Stimulated activated CD4-positive, alpha-beta T cell treated with anti-CD3 and anti-CD28 coated beads, Interleukin-1b, Interleukin-23, amount 100 ng/mL, for 48 hours (primary cell): ENCODE measurements around the gene EFCC1.

Source experiments
- DNase-seq: peaks from one replicate; pipeline ENCODE4 v3.0.0-alpha.2; 2020

The EFCC1 gene

DNA sequence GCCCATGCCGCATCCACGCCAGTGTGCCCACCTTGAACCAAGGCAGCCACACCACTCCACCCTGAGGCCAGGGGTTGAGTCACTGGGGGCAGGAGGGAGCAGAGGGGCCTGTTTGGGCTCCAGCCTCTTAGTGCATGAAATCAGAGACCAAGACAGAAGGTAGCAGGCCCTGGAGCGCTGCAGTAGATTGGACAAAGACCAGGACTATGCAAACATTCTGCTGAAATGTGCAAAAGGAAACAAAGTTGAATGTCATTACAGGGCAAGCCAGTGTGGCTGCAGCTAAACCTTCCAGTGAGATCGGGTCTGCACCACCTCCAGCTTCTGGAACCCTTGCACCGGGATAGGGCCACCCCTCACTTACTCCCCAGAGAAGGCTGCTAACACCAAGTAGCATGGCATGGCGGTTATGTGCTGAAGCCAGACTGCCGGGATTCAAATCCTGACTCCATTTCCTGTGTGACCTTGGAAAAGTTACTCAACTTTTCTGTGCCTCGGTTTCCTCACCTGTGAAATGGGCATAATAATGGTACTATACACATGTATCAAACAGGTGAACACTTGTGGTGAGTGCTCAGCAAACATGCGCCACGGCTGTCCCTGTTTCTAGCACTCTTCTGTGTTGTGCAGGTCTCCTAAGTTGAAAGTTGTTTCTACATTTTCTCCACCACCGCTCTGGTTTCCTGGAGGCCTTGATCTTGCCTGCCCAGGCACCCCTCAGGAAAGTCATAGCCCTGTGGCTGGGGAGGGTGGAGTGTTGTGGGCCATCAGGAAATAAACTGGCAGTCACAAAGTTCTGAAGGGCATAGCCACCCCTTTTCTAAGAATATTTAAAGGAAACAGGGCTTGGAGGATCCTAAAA is 34.5 kb downstream of the EFCC1 start:
- no peak for DNase-seq

DNA sequence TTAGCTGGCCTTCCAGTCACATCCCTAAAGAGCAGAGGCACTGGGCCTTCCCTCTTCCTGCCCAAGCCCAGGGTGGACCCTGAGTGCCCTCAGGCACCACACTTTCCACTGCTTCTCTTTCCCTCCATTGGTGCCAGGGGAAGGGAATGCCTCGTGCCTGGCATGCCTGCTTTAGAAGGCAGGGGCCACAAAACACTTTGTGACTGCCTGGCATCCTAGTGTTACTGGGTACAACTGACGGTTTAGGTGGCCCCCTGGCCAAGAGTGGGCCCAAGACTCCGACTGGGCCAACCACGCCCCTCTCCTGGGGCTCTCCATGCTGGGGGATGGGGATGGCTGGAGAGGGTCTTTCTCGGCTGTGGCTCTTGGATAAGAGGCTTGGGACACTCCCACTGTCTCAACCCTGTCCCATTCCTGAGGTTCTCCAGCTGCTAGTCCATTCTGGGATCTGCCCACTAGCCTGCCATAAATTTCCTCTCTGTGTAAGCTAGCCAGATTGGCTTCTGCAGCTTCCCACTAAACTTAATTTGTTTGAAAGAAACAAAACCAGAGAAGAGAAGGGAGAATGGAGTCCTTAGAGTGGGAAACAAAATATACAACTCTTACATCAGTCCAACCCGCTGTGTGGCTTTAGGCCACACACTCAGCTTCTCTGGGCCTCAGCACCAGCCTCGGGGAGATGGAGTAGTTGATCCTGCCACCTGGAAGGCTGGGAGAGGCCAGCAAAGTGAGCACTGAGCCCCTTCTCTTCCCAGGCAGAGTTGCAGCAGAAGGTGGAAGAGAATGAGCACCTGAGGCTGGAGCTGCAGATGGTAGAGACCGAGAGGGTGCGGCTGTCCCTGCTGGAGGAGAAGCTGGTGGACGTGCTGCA is 35.4 kb downstream of the EFCC1 start:
- no peak for DNase-seq

DNA sequence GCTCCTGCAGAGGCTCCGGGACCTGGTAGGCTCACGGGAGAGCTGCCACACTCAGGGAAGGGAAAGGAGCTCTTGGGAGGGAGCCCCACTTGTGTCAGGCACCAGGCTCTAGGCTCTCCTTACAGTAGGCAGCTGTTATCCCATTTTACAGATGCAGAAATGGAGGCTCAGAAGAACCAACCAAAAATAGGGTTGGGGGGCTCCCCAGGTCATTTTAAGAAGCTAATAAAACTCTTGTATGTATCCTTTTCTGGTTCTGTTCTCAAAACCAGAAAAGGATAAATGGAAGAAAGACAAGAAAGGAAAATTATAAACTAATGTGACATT is 36.0 kb downstream of the EFCC1 start:
- DNase-seq = no peak

DNA sequence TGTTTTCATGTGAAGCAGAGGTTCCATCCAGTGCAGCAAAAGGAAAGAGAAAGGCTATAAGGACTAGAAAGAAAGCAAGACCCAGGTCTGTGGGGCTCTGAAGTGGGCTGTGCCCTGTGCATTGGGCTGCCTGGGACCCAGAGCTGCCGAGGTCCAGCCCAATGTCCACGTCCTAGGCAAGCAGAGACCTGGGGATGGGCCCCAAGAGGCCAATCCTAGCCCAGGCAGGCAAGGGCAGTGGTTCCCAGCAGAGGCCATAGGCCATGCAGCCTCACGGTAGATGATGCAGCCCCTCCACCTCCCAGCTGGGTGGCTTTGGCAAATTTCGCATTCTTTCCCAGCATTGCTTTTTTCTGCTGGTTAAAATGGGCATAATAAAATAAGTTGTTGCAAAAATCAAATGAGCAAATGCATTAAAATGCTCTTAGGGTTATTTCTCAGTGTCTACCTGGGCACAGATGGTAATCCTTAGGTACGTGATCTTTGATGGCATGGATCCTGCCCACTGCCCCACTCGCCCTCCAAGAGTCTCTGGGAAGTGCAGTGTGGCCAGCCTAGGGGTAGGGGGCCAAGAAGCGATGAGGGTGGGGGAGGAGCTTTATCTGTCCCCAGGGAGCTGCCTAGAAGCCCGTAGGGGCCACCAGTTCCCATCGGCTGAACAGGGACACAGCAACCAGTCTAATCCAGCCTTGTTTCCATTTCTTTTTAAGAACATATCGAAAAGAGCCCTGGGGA is 37.2 kb downstream of the EFCC1 start:
- no peak for DNase-seq

DNA sequence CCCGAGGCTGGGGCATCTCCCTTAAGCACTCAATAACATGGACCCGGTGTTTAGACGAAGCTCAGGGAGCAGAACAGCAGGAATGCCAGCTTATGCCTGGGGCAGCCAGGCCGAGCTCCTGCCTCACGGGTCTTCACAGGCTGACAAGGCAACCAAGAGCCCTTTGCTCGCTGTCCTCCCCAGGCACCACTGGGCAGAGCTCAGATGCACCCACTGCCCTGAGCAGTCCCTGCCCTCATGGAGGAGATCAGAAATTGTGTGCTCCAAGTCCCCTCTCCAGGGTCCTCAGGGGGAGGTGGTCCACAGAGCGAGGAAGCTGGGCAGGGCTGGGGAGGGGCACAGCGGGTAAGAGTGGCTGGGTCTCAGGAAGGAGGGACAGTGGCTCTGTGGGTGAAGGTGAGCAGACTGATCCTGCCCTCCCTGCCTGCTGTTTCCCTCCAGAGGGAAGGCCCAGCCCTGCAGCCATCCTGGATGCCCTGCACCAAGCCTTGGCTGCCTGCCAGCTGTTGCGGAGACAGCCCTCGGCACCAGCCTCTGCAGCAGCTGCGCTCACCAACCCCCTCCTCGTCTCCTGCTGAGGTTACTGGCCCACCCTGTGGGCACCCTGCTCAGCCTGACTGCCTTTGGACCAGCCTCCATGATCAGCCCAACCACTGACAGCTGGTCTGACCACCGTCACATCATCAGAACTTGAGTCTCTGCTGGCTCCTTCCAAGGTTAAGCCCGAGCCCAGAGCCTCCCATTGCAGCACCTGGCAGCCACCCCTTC is 38.4 kb downstream of the EFCC1 start:
- no peak for DNase-seq

DNA sequence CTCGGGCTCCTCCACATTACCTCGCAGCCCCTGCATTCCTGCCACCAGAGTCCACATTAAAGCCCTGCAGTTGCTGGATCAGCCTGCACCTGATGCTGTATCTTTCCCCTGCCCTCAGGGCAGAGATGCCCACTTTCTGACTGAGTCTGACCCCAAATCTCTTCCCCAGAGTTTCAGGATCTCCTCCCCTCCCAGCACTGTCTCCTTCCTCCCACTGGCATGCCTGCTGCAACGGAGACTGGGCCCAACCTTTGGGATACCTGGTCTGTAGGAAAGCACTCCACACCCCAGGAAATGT is 38.9 kb downstream of the EFCC1 start:
- no peak for DNase-seq

DNA sequence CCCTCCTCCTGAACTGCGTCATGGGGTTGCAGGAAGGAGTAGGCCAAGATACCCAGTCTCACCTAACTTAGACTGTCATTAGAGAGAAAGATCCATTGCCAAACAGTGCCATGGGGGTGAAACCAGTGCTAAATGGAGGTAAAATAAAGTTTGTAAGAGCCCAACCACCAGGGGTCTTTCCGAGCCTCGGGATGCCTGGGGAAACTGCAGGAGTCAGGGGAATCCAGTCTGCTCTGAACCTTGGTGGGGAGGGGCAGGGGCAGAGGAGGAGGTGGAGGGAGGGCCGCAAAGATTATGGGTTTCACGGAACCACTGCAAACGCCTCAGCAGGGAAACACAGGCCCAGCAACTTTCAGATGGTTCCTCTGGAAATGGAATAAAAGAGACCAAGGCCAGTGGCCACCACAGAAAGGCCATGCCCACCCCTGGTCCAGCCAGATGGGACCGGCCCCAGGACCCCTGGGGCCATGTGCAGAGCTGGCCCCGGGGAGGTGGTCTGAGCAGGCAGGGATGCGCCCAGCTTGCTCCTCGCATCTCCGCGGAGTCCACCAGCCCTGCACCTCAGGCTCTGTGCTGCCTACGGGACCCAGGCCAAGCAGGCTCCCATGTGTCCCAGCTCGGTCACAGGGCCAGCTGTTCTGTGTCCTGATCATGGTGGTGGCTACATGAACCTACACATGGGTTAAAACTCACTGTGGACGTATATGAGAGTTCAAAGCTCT is 39.6 kb downstream of the EFCC1 start:
- no peak for DNase-seq

DNA sequence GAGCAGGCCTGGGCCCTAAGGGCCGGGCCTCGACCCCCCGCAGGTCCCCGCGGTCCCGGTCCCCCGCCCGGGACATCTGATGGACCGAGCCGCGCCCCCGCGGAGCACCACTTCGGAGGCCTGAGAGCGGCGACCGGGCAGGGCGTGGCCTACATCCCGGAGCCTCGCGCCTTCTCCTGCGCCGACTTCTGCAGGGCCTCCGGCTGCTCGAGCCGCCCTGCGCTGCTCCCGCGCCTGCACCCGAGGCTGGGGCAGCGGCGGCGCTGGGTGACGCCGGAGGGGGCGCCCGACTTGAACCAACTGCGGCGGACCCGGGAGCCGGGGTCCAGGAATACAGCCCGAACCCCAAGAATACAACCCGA is 44.6 kb downstream of the EFCC1 start:
- DNase-seq = peak; percentile 41

DNA sequence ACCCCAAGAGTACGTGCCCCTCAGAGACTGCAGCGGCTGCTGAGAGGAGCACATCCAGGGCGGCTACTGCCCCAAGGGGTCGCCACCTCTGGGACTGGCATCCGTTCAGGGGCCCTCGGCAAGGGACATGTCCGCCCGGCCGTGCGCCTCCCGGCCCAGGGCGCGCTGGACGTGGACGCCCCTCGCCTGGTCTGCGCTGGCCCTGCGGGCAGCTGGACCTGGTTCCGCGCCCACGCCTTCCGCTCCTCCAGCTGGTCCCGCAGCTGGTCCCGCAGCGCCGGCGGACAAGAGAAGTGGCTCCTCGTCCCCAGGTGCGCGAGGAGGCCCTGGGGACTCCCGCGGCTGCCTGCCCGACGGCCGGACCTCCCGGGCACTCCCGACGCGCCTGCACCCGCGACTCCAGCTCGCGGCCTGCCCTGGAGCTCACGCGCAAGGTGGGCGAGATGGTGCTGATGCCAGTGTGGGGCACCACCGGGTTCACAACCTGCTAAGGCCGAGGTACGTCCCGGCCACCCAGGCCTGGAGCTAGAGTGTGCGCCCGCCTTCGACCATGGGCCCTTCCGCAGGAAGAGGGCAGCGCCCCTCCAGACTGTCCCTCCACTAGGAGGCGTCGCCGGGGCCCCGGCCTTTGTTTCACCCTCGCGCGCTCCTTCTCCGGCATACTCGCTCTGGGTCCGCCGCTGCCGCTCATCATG is 45.1 kb downstream of the EFCC1 start:
- no peak for DNase-seq

DNA sequence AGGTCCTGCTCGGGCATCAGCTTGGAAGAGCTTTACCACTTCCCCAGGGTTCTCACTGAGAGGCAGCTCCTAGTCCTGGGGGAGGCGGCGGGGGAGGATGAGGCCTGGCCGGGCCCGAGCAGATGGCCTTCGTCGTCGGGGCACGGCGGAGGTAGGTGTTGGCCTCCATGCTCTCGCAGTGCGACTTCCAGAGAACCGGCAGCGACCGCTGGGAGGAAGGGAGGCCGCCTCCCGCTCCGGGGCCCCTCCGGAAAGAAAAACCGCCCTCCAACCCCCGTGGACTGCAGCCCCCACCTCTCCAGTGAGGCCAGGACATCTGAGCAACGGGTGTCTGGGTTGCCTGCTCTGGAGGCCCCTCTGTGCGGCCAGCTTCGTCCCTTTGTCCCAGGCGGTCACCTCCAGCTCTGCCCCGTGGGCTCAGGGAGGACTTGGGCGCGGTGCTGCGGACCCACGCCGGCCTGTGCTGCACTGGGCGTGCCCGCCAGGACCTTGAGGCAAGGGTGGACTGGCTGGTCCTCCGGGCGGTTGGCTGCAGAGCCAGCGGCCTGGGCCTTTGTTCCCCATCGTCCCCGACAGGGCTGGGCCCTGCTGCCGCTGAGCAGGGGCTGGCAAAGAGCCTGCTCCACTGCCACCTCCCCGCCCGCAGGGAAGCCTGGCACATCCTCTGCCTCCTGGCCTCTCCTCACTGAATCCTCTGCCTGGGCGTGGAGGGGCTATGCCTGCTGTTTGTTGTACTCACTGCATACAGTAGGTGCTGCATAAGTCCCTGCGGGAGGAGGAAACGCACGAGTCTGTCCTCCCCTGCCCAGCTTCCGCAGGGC is 45.8 kb downstream of the EFCC1 start:
- no peak for DNase-seq

DNA sequence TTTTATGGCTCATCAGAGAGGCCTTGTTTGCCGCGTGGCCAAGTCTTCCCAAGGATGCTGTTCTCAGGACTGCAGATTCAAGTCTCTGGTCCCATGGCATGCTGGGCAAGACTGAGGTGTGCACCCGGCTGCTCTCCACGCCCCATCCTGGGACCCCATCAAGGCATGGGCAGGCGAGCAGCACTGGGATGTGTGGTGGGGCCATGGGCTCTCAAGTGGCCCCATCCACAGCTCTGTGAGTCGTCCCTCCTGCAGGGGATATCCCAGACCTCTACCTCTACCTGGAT is 46.4 kb downstream of the EFCC1 start:
- DNase-seq = no peak

DNA sequence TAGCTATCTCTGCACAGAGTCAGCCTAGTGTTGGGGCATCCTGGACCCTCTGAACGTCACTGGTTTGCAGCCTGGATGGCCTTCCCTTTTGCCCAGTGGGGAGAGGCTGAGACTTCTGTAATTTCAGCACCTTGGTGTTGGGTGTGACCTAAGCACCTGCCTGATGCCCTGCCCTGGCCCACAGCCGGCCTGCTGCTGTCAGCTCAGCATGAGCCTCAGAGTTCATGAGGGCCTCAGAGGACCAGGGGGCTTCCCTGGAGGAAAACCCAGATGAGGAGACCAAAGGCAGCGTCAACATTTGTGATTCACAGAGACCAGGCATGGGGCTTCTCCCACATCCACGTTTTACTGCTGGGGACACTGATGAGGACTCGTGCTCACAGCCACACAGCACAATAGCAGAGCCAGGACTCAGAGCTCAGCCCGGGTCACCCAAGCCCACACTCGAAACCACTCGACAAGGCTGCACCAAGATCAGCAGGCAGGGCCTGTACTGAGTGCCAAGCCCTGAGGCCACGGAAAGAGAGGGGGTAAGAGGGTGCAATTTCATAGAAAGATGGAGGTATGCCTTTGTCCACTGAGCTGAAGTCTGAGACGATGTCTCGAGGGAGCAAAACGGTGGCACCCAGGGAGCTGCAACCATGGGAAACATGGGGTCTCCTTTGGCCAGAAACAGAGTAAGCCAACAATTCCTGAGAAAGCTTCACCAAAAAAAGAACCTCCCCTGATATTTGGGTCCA is 49.6 kb downstream of the EFCC1 start:
- DNase-seq = no peak

DNA sequence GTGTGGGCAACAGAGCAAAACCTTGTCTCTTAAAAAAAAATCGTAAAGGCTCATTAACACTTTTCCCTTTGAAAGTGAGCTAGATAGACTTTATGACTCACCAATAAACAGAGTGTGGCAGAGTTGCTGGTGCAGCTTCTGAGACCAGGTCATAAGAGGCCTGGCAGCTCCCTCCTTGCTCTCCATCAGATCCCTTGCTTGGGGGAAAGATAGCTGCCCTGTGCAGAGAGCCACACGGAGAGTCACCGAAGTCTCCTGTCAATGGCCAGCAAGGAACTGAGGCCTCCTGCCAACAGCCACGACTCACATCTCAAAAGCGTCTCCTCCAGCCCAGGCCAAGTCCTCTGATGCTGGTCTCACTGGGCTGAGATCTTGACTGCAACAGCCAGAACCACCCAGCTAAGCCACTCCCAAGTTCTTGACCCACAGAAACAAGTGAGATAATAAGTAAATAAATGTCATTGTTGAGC is 50.8 kb downstream of the EFCC1 start:
- DNase-seq = no peak

DNA sequence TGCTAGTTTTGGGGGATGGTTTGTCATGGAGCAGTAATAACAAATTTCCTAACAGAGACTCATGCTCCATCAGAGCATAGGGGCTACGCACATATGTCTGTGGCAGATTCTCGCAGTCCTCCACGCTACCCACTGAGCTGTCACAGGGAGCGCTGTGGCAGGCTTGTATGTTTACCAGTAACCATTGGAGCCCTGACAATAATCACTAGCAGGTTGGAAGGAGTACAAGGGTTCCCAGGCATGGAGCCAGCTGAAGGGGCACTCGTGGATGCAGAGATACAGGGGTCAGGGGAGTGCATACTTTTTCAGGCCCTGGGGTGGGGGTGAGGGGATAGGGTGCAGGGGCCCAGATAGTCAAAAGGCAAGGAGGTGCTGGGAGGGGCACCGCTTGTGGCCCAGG is 51.6 kb downstream of the EFCC1 start:
- DNase-seq = no peak

DNA sequence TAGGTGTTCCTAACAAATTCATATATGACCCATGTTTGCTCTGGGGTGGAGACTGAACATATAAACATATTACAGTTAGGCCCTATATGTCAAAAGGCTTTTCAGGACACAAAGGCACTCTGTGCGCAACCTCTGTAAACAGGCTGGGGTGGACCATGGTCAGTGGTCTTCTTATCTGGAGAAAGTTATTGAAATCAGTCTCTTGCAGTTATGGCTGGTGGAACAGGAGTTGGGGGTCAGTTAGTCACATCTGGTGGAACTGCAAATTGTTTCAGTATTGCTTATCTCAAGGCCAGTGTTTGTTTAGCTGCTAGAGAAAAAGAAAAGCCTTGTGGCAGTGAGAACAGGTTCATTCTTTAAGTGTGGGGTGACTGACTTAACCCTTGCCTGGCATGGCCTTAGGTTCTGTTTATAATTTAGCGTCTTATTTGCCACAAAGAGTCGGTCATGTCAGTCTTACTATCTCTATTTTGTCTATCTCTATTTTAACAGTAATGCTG is 53.6 kb downstream of the EFCC1 start:
- no peak for DNase-seq

DNA sequence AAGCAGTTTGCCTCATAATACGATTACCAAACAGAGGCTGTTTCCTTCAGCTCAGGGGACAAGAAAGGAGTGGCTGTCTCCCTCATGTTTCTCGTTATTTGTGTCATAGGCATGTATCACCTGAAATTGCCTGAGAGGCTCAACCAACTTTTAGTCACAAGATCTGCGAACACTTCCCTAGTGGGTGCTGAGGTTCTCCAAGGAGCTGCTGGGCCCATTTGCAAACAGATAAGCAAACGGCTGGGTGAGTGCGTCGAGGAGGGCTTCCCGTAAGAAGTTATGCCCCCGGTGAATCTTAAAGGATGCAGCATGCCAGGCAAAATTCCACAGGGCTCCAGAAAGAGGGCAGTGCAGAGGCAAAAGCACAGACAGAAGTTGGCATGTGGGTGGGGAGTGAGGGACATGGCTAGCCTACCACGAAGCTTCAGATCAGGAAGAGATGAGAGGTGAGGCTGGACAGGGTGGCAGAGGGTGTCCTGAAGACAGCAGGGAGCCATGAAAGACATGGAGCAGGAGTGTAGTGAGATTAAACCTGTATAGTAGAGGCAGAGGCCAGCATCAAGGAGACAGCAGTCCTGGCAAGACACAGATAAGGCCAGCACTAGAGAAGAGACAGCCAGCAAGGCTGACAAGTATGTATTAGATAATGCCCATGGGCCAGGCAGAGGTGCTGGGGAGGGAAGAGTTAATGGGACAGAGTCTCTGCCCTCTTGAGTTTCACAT is 55.5 kb downstream of the EFCC1 start:
- no peak for DNase-seq

DNA sequence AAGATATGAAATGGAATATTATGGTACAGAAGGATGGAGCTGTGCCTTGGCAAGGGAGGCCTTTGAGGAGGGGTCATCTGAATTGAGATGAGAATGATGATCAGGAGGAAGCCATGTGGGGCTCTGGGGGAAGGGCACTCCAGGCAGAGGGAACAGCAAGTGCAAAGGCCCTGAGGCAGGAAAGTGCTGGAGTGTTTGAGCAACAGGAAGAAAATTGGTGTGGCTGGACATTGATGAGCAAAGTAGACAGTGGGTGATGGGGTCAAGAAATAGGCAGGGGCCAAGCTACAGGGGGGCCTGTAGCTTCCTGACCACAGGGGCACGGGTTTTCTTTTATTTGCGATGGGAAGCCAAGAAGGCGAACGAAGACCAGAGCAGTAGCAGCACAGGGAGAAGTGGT is 56.1 kb downstream of the EFCC1 start:
- DNase-seq = no peak

DNA sequence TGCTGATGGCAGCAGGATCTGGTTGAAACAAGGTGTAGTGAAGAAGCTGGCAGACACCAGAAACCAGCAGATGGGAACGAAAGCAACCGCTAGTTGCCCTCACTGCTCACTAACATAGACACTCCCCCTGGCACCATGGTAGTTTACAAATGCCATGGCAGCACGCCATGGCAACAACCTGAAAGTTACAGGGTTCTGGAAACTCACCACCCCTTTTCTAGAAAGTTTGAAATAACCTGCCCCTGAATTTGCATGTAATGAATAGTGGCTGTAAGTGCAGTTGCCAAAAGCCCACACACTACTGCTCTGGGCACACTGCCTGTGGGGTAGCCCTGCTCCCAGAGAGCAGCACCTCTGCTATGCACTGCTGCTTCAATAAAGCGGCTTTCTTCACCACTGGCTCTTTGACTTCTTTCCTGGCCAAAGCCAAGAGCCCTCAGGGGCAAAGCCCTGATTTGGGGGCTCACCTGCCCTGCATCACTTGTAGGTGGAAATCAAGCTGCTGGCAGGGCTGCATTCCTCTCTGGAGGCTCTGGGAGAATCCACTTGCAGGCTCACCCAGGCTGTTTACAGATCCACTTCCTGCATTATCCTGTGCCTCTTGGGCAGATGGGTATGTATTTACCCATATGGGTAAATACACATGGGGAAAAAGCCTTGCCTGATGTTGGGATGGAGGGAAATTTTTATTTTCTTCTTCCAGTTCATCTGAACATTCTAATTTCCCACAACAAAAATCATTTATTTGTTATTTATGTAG is 57.5 kb downstream of the EFCC1 start:
- no peak for DNase-seq
